Body of pancreas (tissue), 4 donors: ENCODE measurements around the gene TJP3.

Experiments used
- POLR2A ChIP-seq, 3 donors: fragments of 450-650 bp; IDR thresholded peaks; one replicate each; pipeline ENCODE4 v1.6.1; 2016; ENCODE audit warnings: antibody characterized with exemption in 3 of 3, mild to moderate bottlenecking in 2 of 3
- TF ChIP-seq, protein P1 (sequence below), 7 experiments: fragments of 450-650 bp in 4 of 7; fragments of 200-600 bp in 3 of 7; sonication (generic) in 3 of 7; IDR thresholded peaks; one replicate each; pipeline ENCODE4 v1.5.1; 2016 to 2019; ENCODE audit warnings: antibody characterized with exemption in 7 of 7

DNA sequence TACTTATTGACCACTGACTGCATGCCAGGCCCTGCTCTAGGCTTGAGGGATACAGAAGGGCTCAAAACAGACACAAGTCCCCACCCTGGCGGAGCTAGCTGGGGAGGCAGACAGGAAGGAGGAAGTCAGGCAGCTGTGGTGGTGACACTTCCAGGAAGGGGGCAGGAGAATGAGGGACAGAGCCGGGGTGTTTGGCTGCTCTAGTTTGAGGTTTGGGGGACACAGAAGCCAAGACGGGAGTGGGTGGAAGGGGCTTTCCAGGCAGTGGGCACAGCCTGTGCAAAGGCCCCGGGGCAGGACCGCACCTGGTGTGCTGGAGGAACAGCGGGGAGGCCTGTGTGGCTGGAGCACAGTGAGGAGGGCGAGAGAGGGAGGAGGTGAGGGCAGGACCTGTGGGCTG, 58.3 kb downstream of the TJP3 start:
- TF ChIP-seq, protein P1, sequence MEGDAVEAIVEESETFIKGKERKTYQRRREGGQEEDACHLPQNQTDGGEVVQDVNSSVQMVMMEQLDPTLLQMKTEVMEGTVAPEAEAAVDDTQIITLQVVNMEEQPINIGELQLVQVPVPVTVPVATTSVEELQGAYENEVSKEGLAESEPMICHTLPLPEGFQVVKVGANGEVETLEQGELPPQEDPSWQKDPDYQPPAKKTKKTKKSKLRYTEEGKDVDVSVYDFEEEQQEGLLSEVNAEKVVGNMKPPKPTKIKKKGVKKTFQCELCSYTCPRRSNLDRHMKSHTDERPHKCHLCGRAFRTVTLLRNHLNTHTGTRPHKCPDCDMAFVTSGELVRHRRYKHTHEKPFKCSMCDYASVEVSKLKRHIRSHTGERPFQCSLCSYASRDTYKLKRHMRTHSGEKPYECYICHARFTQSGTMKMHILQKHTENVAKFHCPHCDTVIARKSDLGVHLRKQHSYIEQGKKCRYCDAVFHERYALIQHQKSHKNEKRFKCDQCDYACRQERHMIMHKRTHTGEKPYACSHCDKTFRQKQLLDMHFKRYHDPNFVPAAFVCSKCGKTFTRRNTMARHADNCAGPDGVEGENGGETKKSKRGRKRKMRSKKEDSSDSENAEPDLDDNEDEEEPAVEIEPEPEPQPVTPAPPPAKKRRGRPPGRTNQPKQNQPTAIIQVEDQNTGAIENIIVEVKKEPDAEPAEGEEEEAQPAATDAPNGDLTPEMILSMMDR (IDR thresholded peaks at IDR 0.05), result no peak
- no peak for TF ChIP-seq POLR2A (IDR thresholded peaks at IDR 0.05)
